ENCODE measurements around the gene RCBTB1. TPM values are rescaled to one million over a fixed set of nuclear protein-coding genes. Genes with fewer than 3 reads are reported as not detected.

RCBTB1 gene
- total RNA-seq: 10.1 and 10.6 TPM in 2 replicates

DNA sequence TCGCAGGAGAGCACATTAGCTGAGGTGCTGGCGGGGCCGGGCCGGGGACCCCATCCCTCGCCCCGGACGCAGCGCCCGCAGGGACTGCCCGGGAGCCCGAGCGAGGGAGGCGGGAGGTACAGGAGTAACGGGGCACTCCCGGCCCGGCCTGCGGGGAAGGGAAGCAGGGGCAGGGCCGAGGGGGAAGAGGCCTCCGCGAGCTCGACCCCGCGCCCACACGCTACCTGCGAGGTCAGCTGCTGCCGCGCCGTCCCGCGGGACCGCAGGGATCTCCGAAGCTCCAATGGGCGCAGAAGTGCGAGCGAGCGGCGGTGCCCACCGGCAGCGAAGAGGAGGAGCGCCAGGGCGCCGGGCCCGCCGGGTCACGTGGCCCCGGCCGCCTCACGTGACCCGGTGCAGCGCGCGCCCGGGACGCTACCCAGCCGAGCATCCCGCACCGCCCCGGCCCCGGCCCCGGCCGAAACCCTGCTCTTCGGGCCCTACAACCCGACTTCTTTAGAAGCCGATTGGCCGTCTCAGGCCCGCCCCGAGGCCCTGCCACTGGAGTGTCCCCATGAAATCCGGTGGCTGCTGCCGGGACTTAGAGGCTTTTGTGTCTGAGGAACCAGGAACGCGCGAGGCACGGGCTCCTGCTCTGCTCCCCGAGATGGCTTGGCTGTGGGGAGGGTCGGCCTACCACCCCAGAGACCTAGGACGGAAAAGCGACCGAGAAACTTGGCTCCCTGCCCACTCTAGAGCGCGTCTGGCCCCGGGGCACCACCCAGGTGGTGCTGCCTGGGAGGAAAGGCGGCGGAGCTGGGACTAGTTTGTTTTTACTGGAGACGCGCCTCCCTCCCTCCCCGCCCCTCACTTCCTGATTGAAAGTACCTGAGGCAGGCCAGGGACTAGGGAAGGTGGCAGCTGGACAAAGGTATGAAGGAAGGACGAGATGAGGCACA is at the start of gene RCBTB1:
Gene RCBTB1 (minus strand): TSS at position 339 of the 938 bp plus-strand sequence. CDS start 18,279 bp downstream, outside the sequence.

DNA sequence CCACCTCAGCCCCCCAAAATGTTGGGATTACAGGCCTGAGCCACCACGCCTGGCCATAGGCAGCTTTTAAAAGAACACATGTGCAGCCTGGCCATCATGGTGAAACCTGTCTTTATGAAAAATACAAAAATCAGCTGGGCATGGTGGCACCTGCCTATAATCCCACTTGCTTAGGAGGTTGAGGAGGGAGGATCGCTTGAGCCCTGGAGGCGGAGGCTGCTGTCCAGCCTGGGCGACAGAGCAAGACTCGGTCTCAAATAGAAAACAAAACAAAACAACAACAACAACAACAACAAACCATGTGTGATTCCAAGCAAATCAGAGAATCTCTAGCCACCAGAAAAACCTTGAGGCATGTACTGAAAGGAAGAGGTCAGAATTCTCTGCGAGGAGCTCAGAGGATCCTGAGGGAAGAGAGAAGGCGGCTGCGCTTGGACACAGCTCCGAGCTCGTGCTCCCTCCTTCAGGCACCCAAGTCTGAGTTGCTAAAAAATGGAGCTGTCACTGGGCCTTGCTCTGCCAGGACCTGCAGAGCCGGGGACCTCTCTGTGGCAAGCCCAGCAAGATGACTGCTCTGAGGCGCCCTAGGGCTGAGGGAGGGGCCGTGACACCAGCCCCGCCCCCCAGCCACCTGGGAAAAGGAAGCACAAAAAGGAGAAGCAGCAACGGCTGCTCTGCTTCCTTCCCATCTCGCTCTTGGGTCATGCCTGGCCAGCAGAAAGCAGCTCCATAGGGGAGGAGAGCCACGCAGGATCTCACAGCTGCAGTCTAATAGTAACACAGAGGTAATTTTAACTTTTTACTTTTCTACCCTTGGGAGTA is 42.7 kb upstream of the RCBTB1 start, which contains the start of gene ARL11:
Gene ARL11 (plus strand): TSS at position 677 of the 822 bp plus-strand sequence. CDS start 1,941 bp downstream, outside the sequence.

DNA sequence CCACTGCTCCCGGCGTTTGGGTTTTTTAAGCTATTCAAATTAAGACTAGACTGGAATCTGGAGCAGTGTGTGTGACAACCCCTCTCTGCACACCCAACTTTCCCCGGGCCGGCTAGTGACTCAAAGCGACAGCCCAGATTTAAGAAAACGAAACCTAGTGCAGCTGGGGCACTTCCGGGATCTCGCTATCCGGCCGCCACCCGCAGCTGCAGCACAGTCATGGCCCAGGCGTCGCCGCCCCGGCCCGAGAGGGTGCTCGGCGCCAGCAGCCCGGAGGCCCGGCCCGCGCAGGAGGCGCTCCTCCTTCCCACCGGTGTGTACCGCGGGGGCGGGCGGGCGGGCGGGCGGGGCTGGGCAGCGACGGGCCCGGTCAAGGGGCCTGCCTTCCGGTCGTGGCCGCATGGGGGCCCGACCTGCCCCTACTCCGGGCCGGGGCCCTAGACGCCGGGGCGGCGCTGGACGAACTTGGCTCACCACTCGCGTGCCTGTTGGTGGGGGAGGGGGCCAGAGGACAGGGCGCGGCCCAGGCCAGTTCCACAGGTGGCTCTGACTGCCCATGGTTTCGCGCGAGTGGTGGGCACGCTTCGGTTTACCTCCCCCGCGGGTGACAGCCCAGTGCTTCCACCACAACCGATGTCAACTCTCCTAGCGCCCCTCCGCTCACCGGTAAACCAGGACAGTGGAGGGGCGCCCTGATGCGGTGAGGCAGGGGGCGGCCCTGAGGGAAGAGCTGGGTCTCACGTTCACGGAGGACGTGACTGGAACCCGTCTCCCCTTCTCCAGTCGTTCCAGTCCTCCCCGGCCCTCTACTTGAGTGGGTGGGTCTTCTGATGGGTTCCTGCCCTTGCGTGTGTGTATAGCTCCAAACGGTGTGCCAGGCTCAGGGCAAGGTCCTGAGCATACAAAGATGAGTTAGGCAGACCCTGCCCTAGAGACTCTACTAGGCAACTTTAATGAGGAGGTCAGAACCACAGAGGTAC is 89.3 kb downstream of the RCBTB1 start, which contains the start of gene PHF11:
Gene PHF11 (plus strand): TSS at position 171 of the 980 bp plus-strand sequence. CDS start 49 bp downstream, at position 220.

Other genes with a start within 250 kb of the RCBTB1 start
- gene CAB39L, start 141.5 kb downstream of the RCBTB1 start, total RNA-seq: 8.5 and 14.5 TPM in 2 replicates
- 7.5 and 7.9 TPM in 2 replicates for gene SETDB2, start 141.3 kb downstream of the RCBTB1 start, total RNA-seq
- 12.8 and 15.3 TPM in 2 replicates for gene PHF11, start 89.6 kb downstream of the RCBTB1 start, total RNA-seq
- gene ARL11, start 42.9 kb upstream of the RCBTB1 start, total RNA-seq: 1.1 and 1.6 TPM in 2 replicates
- 24.7 and 47.8 TPM in 2 replicates for gene EBPL, start 105.9 kb upstream of the RCBTB1 start, total RNA-seq
- 16.5 and 28.2 TPM in 2 replicates for gene KPNA3, start 207.1 kb upstream of the RCBTB1 start, total RNA-seq

Measured in placental epithelial cell (primary cell).